ENCODE results near the gene AUTS2.

GRCh38 chr7:70299472-70299807, 701.2 kb downstream of the AUTS2 start:
- TF ChIP-seq POLR2A (IDR thresholded peaks at IDR 0.05; ENCODE audit: low read depth, low read length): no peak
- no peak for TF ChIP-seq POLR2AphosphoS5 (IDR thresholded peaks at IDR 0.05; ENCODE audit: low read depth, low read length)
